Measurements from ENCODE around the gene EMID1. TPM values are rescaled to one million over a fixed set of nuclear protein-coding genes. Genes with fewer than 3 reads are reported as not detected.
"Not testable (repeated sequence)": the region's sequence is repeated elsewhere in the genome, so short reads cannot be mapped to it uniquely, and the experiment has no call there.

Gene EMID1
- total RNA-seq, 1 experiment from 2014 or later = 4.5 TPM

- DNase-seq = no peak
- Histone ChIP-seq H3K36me3 (replicated peaks; ENCODE audit: control insufficient read depth, insufficient read depth, low read length) (no peaks in the 10 kb centered on the region), H3K4me3 (ENCODE audit: insufficient read depth, low read depth, low read length) (no peak overlapping the region), H3K27me3 (ENCODE audit: control insufficient read depth, insufficient read depth, low read length) (no peaks in the 10 kb centered on the region)
Measured at GRCh38 chr22:29212743-29213142, 7.0 kb downstream of the EMID1 start.

GRCh38 chr22:29213493-29213892, 7.8 kb downstream of the EMID1 start:
- H3K36me3 ChIP-seq (replicated peaks; ENCODE audit: control insufficient read depth, insufficient read depth, low read length) = no peaks in the 10 kb centered on the region
- no peak overlapping the region for H3K4me3 ChIP-seq (ENCODE audit: insufficient read depth, low read depth, low read length)
- no peaks in the 10 kb centered on the region for H3K27me3 ChIP-seq (ENCODE audit: control insufficient read depth, insufficient read depth, low read length)
- peak; percentile 31 for DNase-seq

GRCh38 chr22:29214232-29214631, 8.5 kb downstream of the EMID1 start:
- Histone ChIP-seq H3K4me3 (ENCODE audit: insufficient read depth, low read depth, low read length) (no peak overlapping the region), H3K27me3 (ENCODE audit: control insufficient read depth, insufficient read depth, low read length) (no peaks in the 10 kb centered on the region), H3K36me3 (replicated peaks; ENCODE audit: control insufficient read depth, insufficient read depth, low read length) (no peaks in the 10 kb centered on the region)
- peak; percentile 65 for DNase-seq

DNA sequence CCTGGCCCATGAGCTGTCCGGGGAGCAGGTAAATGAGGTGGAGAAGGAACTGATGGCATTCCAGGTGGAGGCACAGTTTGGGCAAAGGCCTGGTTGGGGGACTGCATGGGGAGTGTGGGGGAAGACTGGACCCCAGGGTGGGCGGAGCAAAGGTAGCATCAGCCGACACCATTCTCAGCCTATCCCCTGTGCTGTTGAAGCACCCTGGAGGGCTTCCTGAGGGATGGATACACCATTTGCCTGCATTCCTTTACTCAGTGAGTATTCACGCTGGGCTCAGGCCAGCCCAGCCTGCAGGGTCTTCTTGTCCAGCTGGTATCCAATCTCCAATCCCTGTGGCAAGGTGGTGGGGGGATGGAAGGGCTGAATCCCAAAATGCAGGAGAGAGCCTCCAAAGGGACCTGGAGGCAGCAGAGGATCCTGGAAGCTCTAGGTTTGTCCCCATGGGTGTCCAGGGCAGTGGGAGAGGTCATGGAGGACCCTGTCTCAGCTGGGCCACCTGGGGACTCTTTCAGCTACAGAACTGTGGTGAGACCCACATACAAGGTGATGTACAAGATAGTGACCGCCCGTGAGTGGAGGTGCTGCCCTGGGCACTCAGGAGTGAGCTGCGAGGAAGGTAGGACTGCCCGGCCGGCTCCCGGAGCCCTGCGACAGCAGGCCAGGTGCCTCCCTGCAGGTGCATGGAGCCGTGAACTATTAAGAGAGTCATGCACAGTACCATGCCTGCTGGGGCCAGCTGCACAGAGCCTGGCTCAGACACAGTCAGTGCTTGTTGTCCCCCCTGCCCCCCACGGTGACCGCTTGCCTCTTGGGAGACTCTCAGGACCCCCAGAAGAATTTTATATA, 9.5 kb downstream of the EMID1 start:
- Histone ChIP-seq H3K27me3 (ENCODE audit: control insufficient read depth, insufficient read depth, low read length) (no peaks in the 10 kb centered on the region), H3K4me3 (ENCODE audit: insufficient read depth, low read depth, low read length) (no peak overlapping the region), H3K36me3 (replicated peaks; ENCODE audit: control insufficient read depth, insufficient read depth, low read length) (no peaks in the 10 kb centered on the region)
- peak; percentile 74 for DNase-seq

DNA sequence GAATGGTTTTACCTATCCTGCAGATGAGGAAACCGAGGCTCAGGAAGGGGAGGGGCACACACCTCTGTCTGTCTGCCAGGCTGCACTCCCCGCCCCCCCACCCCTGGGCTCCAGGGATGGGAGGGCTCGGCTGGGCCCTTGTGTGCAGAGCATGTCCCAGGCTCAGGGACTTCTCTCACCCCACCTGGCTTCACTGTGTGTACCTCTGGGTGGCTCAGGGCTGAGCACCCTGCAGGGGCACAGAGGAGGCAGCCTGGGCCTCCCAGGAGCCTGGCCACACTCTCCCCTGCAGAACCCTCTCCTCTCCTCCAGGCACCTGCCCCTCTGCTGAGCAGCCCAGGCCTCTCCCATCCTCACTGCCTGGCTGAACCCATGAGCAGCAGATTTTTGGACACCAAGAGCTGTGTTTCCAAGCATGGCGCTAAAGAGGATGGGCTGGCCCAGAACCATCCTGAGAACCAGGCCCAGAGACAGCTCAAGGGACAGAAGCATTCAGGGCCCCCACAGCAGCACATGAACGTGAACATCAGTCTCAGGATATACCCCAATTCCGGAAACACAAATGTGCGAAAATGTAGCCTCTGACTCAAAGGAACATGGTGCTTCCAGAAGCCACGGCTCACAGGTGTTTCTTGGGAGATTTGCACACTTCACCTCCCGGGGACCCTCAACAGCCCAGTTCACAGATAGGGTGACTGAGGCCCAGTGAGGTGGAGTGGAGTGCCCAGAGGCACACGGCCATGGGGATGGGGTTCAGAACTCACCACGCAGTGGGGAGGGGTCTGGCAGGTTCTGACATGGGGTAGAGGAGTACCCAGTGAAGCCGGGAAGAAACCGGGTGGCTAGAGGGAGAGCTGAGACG, 10.5 kb downstream of the EMID1 start:
- H3K27me3 ChIP-seq (ENCODE audit: control insufficient read depth, insufficient read depth, low read length) = no peaks in the 10 kb centered on the region
- H3K4me3 ChIP-seq (ENCODE audit: insufficient read depth, low read depth, low read length) = no peak overlapping the region
- H3K36me3 ChIP-seq (replicated peaks; ENCODE audit: control insufficient read depth, insufficient read depth, low read length) = no peaks in the 10 kb centered on the region
- DNase-seq = peak; percentile 60

- DNase-seq = peak; percentile 45
Measured at GRCh38 chr22:29216873-29217666, 11.4 kb downstream of the EMID1 start.

GRCh38 chr22:29217827-29218757, 12.4 kb downstream of the EMID1 start:
- H3K27me3 ChIP-seq (ENCODE audit: control insufficient read depth, insufficient read depth, low read length) = no peaks in the 10 kb centered on the region
- peak; percentile 65 for DNase-seq
- no peaks in the 10 kb centered on the region for H3K36me3 ChIP-seq (replicated peaks; ENCODE audit: control insufficient read depth, insufficient read depth, low read length)
- no peak overlapping the region for H3K4me3 ChIP-seq (ENCODE audit: insufficient read depth, low read depth, low read length)

More at GRCh38 chr22:29216873-29217666, 11.4 kb downstream of the EMID1 start:
- H3K27me3 ChIP-seq (ENCODE audit: control insufficient read depth, insufficient read depth, low read length) = no peaks in the 10 kb centered on the region
- no peaks in the 10 kb centered on the region for H3K36me3 ChIP-seq (replicated peaks; ENCODE audit: control insufficient read depth, insufficient read depth, low read length)
- H3K4me3 ChIP-seq (ENCODE audit: insufficient read depth, low read depth, low read length) = no peak overlapping the region

- no peaks in the 10 kb centered on the region for H3K27me3 ChIP-seq (ENCODE audit: control insufficient read depth, insufficient read depth, low read length)
- no peaks in the 10 kb centered on the region for H3K36me3 ChIP-seq (replicated peaks; ENCODE audit: control insufficient read depth, insufficient read depth, low read length)
- DNase-seq = peak; percentile 52
- H3K4me3 ChIP-seq (ENCODE audit: insufficient read depth, low read depth, low read length) = no peak overlapping the region
Measured at GRCh38 chr22:29218758-29219408, 13.2 kb downstream of the EMID1 start.

DNA sequence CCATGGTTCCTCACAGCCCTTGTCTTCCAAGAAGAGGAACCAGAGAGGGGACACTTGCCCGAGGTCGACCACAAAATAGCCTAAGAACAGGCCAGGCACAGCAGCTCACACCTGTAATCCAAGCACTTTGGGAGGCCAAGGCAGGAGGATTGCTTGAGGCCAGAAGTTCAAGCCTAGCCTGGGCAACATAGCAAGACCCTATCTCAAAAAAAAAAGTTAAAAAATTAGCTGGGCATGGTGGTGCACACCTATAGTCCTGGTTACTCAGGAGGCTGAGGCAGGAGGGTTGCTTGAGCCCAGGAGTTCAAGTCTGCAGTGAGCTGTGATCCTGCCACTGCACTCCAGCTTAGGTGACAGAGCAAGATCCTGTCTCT, 13.7 kb downstream of the EMID1 start:
- H3K36me3 ChIP-seq (replicated peaks; ENCODE audit: control insufficient read depth, insufficient read depth, low read length); DNase-seq; H3K4me3 ChIP-seq (ENCODE audit: insufficient read depth, low read depth, low read length); H3K27me3 ChIP-seq (ENCODE audit: control insufficient read depth, insufficient read depth, low read length): not testable (repeated sequence)

- peak; percentile 84 for DNase-seq
- no peak overlapping the region for H3K4me3 ChIP-seq (ENCODE audit: insufficient read depth, low read depth, low read length)
- no peaks in the 10 kb centered on the region for H3K27me3 ChIP-seq (ENCODE audit: control insufficient read depth, insufficient read depth, low read length)
- no peaks in the 10 kb centered on the region for H3K36me3 ChIP-seq (replicated peaks; ENCODE audit: control insufficient read depth, insufficient read depth, low read length)
Measured at GRCh38 chr22:29219881-29220670, 14.4 kb downstream of the EMID1 start.

GRCh38 chr22:29224121-29224858, 18.6 kb downstream of the EMID1 start:
- Histone ChIP-seq H3K27me3 (ENCODE audit: control insufficient read depth, insufficient read depth, low read length) (no peaks in the 10 kb centered on the region), H3K4me3 (ENCODE audit: insufficient read depth, low read depth, low read length) (no peak overlapping the region), H3K36me3 (replicated peaks; ENCODE audit: control insufficient read depth, insufficient read depth, low read length) (no peaks in the 10 kb centered on the region)
- DNase-seq = peak; percentile 68

GRCh38 chr22:29224859-29225410, 19.2 kb downstream of the EMID1 start:
- Histone ChIP-seq H3K27me3 (ENCODE audit: control insufficient read depth, insufficient read depth, low read length) (no peaks in the 10 kb centered on the region), H3K36me3 (replicated peaks; ENCODE audit: control insufficient read depth, insufficient read depth, low read length) (no peaks in the 10 kb centered on the region), H3K4me3 (ENCODE audit: insufficient read depth, low read depth, low read length) (no peak overlapping the region)
- DNase-seq = peak; percentile 43
